GM19455 (cell line): ENCODE measurements around the gene TBX2.

Source experiments
- ATAC-seq: cut with Tn5 transposase; IDR thresholded peaks from one replicate; pipeline ENCODE4 v1.9.1; 2021; ENCODE audit not compliant: unreplicated experiment

Gene TBX2

DNA sequence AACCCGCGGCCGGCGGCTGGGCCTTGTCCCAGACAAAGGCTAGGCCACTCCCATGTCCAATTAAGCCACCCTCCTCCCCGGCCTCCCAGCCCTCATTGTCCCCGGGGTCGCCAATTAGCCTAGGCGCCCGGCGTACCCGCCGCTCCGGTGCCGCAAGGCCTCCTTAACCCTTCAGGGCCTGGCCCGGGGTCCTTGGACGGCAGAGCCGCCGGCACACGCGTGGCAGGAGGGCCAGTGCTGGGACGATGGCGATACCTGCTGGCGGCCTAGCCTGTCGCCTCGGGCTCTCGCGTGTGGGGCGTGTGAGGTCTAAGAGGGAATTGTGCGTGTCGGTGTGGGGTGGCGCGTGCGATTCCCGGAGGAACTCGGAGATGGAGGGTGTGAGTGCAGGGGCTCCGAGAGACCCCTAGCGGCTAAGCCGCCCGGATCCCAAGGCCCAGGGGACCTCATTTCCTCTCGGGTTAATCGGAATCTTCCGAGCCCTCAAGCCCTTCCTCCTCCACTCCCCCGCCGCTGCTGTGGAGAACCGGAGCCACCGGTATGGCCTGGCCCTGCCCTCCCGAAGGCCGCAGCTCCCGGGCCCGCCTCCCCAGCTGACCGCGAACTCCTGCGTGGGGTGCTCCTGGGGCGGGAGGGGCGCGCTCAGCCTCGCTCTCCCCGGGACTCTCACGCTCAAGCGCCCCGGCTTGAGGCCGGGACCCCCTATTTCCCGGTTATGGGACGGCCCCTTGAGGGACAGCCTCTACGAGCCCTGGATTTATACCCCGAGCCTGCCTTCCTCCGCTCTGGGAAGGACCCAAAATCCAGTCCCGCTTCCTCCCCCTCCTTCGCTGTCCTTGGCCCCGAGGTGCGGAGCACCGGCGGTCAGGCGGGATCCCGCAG lies 11.9 kb downstream of the TBX2 start:
- peak; percentile 2 for ATAC-seq

DNA sequence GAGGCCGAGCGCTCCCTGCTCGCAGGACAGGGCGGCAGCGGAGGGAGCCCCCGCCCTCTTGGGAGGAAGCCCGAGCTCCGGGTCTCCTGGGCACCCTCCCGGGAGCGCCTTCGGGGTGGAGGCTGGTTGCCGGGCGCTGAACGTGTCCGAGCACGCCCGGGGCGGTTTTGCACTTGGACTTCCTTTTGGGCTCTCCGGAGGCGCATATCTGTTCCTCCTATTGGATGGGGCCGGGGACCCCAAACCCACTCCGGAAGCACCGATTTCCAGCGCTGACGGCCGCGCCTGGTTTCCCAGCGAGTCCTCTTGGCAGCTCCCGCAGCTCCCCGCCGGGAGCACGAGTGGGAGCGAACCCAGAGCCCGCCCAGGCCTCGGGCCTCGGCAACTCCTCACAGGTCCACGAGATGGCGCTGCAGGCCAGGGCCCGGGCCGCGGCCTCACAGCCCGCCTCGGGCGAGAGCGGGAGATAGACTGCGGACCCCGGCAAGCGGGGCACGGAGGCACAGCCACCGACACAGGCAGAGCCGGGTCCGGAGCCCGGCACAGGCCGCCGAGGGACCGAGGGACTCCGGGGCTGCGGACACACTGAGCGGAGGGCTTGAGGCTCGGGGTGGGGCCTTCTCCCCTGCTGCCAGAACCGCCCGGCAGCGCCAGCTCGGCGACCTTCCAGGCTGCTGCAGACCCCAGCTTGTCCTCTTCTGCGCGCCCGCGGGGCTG lies 12.7 kb downstream of the TBX2 start:
- peak; percentile 71 for ATAC-seq

GRCh38 chr17:61412860-61413660 lies 13.4 kb downstream of the TBX2 start:
- no peak for ATAC-seq

DNA sequence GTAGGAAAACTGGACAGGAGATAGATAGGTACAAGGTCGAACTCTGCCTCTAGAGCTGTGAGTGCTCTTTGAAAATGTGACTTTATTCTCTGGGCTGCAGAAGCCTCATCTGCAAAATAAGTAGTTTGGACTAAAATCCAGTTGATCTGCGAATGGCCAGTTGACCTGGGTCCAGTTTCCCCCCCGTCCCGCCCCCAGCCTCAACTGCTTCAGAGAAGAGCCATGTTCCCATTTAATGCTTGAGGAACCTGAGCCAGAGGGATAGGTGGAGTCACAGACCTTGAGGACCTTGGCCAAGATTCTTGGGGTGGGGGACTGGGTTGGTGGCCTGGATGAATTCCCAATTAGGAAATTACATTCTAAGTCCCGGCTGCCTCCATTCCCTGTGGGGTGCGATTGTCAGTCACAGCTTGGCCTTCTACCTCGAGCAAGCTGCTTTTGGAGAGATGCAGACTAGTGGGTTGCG lies 14.1 kb downstream of the TBX2 start:
- no peak for ATAC-seq

- no peak for ATAC-seq
Observed at GRCh38 chr17:61414141-61414935, 14.7 kb downstream of the TBX2 start.

DNA sequence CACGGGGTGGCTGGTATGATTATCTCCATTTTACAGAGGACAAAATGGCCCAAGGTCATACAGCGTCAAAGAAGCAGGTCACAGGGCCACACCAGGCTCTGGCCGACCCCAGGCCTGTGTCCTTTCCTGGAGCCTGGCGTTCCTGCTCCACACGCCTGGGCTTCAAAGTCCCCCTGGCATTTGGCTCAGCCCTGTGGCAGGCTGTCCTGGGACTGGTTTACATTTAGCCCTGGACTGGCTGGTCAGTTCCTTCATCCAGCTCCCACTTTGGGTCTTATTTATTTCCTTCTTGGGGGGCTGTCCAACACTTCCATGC lies 15.3 kb downstream of the TBX2 start:
- no peak for ATAC-seq

DNA sequence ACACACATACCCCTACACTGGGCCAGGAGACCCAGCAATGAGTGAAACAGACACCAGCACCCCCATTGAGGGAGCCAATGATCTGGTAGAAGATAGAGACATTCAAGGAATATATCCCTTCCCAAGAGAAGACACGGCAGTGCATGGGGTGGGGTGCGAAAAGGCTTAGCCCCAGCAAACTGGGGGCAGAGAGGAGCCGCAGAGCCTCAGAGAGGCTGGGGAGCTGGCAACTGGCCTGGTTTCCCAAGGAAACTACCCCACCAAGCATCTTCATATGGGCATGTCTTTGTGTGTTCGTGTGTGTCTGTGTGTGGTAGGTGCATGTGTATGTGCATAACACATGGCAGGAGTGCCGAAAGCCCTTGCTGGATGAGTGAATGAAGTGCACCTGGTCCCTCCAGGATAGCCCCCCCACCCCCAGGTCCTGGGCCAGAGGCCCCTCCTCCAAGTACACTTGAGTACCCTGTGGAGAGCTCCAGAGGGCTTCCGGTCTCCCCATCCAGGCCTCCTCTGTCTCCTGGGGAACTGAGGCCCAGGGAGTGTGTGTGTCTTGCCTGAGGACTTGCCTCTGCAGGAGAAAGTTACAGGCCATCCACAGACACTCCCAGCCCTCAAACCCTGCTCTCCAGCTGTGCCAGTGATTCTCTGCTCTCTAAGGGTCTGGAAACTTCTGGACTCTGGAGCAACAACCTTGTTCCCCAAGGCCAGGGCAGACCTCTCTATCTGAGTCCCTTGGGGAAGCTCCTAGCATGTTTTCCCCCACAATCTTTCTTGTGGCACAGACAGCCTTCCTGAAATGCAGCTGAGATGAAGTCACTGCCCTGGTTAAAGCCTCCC lies 15.9 kb downstream of the TBX2 start:
- no peak for ATAC-seq

- ATAC-seq: no peak
Observed at GRCh38 chr17:61416211-61416539, 16.5 kb downstream of the TBX2 start.

GRCh38 chr17:61416540-61417363 lies 17.1 kb downstream of the TBX2 start:
- ATAC-seq: no peak

DNA sequence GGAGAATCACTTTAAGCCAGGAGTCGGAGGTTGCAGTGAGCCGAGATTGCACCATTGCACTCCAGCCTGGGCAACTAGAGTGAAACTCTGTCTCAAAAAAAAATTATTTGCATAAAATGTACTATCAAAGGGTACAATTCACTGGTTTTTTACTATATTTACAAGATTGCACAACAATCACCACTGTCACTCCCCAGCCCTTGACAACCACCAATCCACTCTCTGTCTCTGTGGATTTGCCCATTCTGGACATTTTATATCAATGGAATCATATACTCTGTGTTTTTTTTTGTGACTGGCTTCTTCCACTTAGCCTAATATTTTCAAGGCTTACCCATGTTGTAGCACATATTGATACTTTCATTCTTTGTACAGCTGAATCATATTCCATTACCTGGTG lies 18.8 kb downstream of the TBX2 start:
- no peak for ATAC-seq

GRCh38 chr17:61419496-61420046 lies 19.9 kb downstream of the TBX2 start:
- no peak for ATAC-seq

GRCh38 chr17:61420052-61420451 lies 20.4 kb downstream of the TBX2 start:
- ATAC-seq: no peak

- ATAC-seq: no peak
Observed at GRCh38 chr17:61420745-61421398, 21.2 kb downstream of the TBX2 start.

DNA sequence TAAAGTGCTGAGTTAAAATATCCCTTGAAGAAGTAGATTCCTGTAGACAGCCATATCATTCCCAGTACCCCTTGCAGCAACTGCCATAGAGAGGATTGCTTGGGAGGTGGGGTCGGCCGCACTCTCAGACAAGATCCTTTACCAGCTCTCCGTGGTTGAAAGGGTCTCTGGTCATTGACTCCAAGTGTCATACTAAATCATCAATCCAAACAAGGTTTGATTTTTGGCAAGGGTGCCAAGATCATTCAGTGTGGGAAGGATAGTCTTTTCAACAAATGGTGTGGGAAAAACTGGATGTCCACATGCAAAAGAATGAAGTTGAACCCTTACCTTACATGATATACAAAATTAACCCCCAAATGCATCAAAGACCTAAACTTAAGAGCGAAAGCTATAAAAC lies 21.8 kb downstream of the TBX2 start:
- ATAC-seq: no peak

DNA sequence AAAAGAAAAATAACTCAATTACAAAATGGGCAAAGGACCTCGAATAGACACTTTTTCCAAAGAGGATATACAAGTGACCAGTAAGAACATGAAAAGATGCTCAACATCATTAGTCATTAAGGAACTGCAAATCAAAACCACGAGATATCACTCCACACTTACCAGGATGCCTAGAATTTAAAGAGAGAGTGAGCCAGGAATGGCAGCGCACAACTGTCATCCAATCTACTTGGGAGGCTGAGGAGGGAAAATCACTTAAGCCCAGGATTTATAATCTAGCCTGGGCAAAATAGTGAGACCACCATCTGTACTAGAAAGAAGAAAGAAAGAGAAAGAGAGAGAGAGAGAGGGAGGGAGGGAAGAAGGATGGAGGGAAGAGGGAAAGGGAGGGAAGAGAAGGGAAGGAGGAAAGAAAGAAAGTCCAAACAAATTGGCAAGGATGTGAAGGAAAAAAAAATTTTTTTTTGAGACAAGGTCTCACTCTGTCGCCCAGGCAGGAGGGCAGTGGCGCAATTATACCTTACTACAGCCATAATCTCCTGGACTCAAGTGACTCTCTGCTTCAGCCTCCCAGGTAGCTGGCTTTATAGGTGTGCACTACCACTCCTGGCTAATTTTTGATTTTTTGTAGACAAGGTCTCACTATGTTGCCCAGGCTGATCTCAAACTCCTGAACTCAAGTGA lies 22.6 kb downstream of the TBX2 start:
- ATAC-seq: no peak

DNA sequence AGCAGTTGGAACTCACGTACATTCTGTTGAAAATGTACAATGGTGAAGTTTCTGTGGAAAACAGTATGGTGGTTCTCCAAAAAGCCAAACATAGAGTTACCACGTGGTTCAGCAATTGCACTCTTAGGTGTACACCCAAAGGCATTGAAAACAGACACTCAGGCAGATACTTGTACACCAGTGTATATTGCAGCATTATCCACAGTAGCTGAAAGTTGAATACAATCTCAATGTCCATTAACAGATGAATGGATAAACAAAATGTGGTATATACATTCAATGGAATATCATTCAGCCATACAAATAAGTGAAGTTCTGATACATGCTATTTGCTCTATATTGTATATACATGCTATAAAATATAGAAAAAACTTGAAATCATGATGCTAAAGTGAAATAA lies 23.2 kb downstream of the TBX2 start:
- ATAC-seq: no peak

DNA sequence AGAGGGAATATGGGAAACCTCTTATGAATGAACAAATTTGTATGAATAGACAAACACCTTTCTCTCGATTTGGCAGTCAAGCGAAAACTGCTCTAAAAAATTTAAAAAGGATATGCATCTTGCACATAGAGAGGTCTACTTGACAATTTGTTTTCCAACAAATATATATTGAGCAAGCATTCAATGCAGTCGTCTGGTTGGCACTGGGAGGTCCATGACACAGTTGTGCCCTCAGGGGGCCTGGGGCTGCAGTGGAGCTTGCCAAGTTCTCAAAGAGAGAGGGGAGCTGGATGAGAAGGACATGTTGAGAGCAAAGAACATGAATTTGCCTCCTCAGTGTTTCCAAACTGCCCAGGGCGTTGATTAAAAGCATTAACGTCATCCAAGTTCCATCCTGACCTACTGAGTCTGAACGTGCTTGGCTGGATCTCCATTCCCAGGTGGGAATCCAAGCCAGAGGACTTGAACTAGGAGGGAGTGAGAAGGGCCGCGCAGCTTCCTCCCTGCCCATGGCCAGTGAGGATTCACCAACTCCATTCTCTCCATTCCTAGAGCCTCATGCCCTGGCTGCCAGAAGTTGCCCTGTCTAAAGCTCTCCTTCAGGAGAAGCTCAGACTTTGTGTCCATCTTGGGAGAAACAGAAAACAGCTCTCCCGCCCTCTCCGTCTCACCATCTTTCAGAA lies 24.5 kb downstream of the TBX2 start:
- ATAC-seq: no peak
